SKM-1 treated with dmso at 0.1 percent for 144 hours (cell line): ENCODE data around the gene MFAP5.
A peak's percentile ranks its signal among the peaks of the same experiment; 100 is the strongest.
"Not testable (repeated sequence)": the region's sequence is repeated elsewhere in the genome, so short reads cannot be mapped to it uniquely, and the experiment has no call there.

Experiments
- DNase-seq: peaks from one replicate; lab custom pipeline; 2025; ENCODE audit not compliant: unreplicated experiment; lab: John Stamatoyannopoulos, UW

Gene MFAP5

DNA sequence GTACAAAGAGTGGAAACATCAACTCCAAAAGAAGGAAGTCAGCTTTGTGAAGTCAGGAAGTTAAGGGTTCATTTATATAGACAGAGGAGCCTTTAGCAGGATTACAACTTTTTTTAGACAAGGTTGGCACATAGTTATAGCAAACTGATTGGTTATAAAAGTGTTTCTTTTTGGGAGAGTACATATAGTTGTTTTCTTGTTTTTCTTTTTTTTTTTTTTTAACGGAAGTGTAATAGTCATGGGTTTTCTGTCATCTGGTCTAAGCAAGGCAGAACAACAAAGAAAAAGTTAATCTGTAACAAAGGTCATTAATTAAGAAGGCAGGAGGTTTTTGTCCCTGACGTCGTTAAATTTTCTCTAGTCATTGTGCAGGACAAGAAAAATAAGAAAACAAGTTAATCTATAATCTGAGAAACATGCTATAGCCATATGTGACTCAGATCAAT is 13.0 kb upstream of the MFAP5 start:
- DNase-seq: peak; percentile 4

DNA sequence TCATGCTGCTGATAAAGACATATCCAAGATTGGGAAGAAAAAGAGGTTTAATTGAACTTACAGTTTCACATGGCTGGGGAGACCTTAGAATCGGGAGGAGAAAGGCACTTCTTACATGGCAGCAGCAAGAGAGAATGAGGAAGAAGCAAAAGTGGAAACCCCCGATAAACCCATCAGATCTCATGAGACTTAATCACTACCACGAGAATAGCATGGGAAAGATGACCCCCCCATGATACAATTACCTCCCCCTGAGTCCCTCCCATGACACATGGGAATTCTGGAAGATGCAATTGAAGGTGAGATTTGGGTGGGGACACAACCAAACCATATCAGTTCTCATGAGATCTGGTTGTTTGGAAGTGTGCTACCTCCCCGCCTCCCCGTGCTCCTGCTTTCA is 9.8 kb upstream of the MFAP5 start:
- DNase-seq: no peak

DNA sequence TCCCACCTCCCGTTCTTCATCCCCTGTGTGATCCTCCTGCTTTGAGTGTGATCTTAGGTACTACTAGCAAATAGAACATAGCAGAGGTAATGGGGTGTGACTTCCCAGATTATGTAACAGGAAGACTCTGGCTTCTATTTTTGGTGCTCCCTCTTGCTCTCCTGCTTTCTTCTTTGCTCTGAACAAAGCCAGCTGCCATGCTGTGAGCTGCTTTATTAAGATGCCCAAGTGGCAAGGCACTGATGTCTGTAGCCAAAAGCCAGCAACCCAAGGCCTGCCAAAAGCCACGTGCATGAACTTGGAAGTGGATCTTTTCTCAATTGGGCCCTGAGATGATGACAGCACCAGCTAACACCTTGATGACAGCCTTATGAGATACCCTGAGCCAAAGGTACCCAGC is 5.8 kb upstream of the MFAP5 start:
- DNase-seq: no peak

DNA sequence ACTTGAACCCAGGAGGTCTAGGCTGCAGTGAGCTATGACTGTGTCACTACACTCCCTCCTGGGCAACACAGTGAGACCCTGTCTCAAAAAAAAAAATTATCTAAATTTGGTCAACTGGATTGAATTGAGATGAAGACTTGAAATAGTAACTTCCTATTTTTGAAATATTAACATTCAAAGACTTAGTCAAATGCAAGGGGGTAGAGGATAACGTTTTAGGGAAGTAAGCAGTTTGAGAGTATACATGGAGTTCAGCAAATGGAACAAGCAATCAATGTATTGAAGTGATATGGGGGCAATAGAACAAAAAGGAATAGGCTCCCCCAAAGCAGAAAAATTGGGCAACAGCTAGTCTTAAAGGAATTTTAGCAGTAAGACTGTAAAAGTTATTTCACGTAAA is 4.6 kb upstream of the MFAP5 start:
- DNase-seq: peak; percentile 31

DNA sequence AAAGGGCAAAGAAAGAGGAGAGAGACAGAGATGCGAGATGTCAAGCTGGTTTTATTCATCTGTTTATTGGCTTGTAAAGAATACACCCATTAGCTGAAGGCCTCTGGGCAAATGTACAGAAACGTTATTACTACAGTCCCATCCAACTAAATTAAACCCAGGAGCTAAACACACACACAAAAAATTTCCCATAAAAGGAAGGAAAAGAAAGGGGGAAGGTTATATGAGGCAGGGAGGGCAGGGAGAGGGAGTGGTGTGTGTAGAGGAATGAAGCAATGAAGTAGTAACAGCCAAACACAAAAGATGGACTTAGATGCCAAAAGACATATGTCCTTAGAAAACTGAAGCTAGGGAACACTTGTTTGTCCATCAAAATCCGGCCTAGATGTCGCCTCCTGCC is 3.1 kb upstream of the MFAP5 start:
- DNase-seq: no peak

DNA sequence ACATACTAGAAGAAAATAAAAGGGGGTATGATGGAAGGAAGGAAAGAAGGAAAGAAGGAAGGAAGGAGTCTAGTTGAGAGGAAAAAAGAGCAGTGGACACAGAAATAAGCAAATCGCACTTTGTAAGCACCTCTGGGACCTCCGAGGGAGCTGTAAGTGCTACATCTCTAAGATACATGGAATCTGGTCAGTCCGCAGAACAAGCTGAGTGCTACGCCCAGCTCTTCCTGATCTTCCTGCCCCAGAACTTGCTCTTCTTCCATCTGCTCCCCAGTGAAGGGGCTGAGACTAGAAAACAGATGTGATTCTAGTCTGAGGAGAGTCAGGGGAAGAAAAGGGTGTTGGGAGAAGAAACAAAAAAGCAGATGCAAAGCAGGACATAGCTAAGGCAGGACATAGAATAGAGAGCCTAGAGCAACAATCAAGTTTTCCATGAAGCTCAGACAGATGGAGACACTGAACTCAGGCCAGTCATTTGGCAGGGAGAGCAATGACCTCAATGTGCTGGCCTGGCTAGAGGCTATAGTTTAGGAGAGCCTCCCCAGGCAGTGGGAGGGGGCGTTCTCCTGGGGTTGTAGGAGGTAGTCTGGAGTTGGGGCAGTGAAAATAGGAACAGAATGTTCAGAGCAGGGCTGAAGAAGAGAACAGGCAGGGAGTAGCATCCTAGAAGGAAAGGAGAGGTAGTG is 1.7 kb upstream of the MFAP5 start:
- DNase-seq: no peak

DNA sequence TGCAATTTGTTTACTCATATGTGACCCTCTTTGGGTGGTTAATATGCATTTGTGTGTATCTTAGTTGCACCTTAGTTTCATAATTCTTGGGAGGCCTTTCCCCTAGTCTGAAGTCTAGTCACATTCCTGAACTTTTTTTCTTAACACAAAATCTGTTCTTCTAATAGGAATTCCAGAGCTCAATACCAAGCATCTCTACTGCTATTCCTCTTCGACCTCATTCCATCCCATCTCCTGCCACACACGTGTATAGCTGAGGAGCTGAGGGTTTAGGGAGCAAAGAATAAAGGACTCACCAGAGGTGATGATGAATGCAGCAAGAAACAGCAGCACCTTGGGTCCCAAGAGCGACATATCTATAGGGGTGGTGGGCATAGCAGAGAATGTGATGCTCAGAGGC is 875 bp downstream of the MFAP5 start:
- no peak for DNase-seq

DNA sequence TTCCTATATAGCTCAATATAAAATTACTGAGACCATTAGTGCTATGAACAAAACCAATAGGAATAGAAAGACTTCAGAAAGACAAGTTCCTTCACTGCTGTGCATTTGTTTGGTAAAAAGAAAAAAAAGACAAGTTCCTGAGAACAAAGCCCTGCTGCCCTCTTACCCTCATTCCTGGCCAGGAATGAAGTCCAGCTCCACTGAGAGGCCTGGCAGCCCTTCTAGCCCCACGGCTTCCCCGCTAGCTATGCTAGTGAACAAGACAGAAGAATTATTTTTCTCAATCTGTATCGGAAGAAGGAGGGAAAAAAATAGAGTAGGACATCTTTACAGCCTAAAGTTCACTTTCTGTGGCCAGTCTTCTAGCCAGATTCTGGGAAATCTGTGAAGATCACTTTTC is 1.6 kb downstream of the MFAP5 start:
- DNase-seq: no peak

DNA sequence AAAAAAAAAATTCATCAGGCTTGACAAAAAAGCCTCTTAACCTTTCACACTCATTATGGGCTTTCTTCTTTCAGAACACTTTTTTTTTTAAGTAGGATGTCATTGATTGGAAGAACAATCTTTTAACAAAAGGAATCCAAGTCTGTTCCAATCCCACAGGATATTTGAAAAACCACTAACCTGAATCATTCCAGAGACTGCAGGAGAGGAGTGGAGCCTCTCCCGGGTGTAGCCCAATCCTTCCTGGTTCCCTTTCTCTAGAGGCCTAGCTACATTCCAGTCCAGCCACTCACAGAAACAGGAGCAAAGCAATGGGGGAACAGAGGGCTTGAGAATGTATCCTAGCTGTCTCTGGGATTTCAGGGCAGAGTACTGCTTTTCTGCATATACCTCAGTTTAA is 4.3 kb downstream of the MFAP5 start:
- no peak for DNase-seq

DNA sequence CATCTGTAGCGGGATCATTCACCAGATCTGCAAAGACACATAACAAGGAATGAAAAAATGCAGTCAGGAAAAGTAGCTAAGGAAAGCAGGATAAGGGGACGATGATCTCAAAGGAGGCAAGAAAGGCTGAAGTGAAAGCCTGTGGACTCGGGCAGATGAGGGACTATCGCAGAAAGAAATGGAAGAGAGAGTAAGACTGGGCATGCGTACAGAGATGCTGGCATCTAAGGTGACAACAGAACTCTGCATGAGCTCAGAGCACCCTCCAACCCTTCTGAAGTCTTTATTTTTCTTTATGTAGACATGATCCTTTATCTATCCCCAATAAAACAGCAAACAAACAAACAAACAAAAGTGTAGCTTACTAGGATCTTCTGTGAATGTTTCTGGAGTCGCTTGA is 7.2 kb downstream of the MFAP5 start:
- DNase-seq: no peak

DNA sequence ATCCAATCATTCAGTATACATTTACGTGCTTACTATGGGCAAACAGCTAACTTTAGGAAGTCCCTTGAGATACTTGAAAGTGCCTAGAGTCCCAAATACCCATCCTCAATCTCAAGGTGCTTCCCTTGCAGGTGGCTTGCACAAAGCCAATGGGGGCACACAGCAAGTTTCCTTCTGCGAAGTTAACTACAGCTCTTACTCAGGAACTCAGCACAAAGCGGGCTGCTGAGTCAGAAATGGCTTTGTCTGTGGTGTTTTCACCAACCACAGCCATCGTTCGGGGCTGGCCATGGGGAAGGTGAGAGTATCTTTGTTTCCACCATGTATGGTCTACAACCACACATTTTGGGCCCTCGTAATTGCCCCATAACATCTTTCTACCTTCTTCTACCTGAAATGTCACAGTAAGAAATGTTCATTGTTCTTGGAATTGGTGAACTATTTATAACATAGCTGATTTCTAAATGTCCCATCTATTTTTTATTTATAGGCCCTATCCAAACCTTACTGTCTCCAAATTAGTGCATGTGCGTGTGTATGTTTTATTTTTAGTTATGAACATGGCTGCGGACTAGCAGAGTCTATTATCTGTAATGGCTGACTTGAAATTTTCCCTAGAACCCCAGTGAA is 13.9 kb downstream of the MFAP5 start:
- no peak for DNase-seq

DNA sequence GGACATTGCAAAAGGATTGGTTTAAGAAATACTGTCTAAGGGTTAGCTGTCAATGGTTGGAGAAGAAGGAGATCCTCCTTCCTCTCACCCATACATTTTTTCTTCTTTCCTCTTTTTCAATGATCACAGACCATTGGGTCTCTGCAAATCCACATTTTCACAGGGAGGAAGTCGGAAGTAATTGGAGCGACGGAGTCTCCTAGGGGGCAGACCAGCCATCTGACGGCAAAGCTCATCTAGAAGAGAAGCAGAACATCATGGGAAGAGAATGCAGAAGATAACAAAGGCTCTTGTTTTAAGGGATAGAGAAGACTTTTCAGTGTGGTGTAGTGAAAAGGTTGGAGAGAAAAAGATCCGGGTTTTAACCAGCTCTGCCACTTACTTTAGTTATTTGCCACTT is 14.7 kb downstream of the MFAP5 start:
- DNase-seq: no peak

DNA sequence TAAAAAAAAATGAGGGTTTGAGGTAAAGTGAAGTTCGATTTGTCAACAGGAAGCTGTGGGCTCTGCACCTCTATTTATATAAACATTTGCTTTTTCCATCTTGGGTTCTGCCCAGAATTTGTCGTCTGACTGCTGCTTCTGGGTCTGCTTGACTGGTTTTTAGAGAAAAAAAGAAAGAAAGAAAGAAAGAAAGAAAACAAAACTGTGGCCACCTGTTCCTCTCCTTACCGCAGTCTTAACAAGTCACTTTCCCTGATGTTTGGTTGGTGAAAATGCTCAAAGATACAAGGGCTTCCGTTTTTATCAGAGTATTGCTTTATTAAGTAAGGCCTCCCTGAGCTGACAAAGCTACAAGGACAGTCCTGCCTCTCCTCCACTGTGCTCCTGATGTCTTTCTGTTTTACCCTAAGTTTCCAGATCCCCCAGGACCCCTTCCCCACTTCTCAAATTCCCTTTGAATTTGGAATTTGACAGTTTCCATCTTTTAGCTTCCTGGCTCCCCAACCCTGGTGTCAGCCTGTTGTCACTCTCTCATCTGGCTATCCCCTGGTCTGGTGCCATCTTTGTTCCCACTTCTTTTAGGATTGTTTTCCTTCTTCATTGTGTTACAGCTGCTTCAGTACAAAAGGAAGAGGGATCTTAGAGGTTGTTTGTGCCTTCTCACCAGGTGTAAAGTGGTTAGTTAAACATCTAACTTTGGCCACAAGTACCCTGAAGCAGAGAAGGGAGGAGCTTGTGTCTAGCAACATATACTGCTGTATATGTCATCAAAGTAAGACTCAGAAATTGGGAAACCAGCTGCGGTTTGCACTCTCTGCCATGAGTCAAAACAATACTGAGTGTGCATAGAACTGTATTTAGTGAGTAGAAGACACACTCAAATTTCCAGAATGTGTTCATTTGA is 18.0 kb downstream of the MFAP5 start:
- DNase-seq: no peak

DNA sequence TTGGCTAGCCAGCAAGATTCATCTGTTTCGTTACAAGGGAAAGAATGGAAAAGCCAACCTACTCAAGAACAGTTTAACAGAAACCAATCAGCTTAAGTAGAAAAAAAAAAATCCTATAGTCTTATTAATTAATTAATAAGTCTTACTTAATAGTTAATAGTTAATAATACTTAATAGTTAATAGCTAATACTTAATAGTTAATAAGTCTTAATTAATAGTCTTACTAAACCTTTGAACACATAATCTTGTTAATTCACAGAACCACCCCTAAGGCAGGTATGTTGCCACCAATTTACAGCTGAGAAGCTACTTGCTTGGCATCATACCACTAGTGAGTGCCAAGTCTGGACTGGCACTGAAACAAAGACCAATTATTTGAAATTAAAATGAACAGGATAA is 19.9 kb downstream of the MFAP5 start:
- DNase-seq: no peak

DNA sequence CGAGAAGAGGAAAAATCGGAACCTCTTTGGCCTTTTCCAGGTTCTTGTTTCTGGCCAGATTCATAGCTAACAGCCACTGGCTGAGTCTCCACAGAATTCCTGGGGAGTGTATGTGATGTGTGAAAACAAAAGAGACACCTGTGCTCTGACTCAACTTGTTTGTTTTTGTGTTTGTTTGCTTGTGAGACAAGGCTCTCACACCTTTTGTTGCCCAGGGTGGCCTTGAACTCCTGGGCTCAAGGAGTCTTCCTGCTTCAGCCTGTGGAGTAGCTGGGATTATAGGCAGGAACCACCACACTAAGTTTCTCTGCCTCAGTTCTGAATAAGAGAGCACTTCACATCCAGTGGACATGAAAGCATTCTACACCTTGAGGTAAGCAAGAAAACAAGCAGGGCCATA is 22.7 kb downstream of the MFAP5 start:
- DNase-seq: no peak

DNA sequence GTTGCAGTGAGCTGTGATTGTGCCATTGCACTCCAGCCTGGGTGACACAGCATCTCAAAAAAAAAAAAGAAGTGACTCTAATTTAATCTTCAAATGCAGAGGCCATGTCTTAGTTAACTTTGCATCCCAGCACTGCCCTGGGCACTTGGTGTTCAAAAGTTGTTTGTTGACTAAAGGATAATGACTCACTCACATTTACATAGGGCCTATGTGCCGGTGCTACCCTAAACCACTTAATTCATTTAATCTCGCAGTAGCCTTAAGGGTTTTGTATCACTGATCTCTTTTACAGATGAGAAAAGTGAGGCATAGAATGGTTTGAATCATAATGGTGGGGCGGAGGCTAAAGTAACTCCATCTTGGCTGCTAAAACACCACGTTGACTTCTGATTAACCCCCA is 23.7 kb downstream of the MFAP5 start:
- DNase-seq: no peak

DNA sequence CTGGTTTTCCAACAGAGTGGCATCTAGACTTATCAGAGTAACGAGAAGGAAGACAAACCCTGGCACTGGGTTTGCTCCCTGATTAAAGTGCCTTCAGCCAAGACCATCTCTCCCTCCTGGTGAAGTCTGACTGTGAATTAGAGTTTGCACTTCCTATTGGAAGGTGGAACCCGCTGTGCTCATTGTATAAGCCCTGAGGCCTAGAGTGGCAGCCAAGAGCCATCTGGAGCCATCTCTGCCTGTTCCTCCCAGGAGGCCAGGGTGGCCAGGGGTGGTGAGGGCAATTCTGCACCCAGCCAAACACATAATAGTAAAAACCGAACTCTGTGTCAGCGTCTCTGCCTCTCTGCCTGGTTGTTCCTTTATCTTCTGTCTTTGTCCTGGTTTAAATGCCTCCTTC is 25.0 kb downstream of the MFAP5 start:
- DNase-seq: no peak

DNA sequence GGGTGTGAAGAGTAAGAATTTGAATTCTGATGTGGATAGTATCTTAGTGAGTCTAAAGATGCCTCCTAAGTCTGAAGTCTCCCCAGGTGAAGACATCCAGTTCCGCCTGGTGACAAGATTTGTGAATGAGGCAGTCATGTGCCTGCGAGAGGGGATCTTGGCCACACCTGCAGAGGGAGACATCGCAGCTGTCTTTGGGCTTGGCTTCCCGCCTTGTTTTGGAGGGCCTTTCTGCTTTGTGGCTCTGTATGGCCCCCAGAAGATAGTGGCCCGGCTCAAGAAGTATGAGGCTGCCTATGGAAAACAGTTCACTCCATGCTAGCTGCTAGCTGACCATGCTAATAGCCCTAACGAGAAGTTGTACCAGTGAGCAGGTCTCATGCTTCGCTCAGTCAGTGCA is 25.4 kb downstream of the MFAP5 start:
- no peak for DNase-seq

DNA sequence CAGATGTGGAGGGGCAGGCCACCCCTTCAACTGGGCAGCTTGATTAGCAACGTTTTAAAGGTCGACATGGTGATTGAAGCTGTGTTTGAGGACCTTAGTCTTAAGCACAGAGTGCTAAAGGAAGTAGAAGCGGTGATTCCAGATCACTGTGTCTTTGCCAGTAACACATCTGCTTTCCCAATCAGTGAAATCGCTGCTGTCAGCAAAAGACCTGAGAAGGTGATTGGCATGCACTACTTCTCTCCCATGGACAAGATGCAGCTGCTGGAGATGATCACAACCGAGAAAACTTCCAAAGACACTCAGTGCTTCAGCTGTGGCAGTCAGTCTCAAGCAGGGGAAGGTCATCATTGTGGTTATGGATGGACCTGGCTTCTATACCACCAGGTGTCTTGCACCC is 26.0 kb downstream of the MFAP5 start:
- no peak for DNase-seq

DNA sequence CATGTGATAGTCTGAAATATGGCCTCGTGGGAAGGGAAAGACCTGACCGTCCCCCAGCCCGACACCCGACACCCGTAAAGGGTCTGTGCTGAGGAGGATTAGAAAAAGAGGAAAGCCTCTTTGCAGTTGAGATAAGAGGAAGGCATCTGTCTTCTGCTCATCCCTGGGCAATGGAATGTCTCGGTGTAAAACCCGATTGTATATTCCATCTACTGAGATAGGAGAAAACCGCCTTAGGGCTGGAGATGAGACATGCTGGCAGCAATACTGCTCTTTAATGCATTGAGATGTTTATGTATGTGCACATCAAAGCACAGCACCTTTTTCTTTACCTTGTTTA is 26.6 kb downstream of the MFAP5 start:
- not testable (repeated sequence) for DNase-seq

DNA sequence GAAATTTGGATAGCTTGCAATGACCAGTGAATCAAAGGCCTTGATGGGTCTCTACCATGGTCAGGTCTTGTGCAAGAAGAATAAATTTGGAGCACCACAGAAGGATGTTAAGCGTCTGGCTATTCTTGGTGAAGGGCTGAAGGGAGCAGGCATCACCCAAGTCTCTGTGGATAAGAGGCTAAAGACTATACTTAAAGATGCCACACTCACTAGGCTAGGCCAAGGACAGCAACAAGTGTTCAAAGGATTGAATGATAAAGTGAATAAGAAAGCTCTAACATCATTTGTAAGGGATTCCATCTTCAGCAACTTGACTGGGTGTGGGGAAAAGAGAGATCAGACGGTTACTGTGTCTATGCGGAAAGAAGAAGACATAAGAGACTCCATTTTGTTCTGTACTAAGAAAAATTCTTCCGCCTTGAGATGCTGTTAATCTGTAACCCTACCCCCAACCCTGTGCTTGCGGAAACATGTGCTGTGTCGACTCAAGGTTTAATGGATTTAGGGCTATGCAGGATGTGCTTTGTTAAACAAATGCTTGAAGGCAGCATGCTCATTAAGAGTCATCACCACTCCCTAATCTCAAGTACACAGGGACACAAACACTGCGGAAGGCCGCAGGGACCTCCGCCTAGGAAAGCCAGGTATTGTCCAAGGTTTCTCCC is 27.2 kb downstream of the MFAP5 start:
- DNase-seq: not testable (repeated sequence)

DNA sequence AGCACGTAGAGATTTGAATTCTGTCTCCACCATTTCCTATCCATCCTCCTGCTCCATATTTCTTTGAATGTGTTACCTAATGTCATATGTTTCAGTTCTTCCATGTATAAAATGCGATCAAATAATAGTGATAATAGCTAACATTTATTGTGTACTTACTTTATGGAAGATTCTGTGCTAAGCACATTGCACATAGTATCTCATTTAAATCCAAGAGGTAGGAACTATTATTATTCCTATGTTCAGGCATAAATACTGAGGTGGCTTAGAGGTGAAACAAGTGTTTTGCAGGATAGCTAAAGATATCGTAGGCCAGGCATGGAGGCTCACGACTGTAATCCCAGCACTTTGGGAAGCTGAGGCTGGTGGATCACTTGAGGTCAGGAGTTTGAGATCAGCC is 32.5 kb downstream of the MFAP5 start:
- DNase-seq: no peak
